Right renal cortex interstitium (tissue), 3 donors: ENCODE data around the gene PCDHGC3. TPM values are rescaled to one million over a fixed set of nuclear protein-coding genes. Genes with fewer than 3 reads are reported as not detected.
"Not testable (repeated sequence)": the region's sequence is repeated elsewhere in the genome, so short reads cannot be mapped to it uniquely, and the experiment has no call there.

ENCODE experiments used
- DNase-seq, 3 donors: peaks; one replicate each; pipeline ENCODE4 v3.0.0-alpha.2; 2013; ENCODE audit warnings: low read depth in 3 of 3, low spot score in 2 of 3
- polyA plus RNA-seq, 3 donors: library from polyadenylated mRNA; unstranded; fragments of 120-200 nt; gene quantifications; one replicate each; pipeline ENCODE4 v1.2.1, GENCODE V29; 2013; ENCODE audit not compliant: insufficient read length in 3 of 3

PCDHGC3 gene
- polyA plus RNA-seq: 100 to 1,000 TPM; 103 to 113 (median 107) TPM

DNA sequence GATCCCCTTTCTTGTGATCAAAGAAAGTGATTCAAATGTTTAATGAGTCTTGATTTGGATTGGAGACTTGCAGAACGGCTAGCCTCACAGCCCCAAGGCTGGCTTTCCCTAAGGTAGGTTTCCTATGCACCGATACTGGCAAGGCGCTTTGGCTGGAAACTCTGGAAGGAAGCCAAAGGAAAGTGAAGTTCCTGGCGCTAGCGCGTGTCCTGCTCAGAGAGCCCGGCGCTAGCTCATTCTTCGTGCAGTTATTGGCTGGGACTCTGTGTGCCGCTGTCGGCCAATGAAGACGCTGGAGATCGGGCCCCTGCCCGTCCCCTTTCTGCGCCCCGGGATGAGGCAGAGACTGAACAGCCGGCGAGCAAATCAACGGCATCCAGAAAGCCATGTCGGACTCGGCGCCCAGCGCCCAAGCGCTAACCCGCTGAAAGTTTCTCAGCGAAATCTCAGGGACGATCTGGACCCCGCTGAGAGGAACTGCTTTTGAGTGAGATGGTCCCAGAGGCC lies at the start of gene PCDHGC3:
Gene PCDHGC3, plus strand, starts transcription at position 342 of the 507 bp plus-strand sequence. Its CDS starts 151 bp downstream, at position 493.
- DNase-seq: peak; percentile 84 to 91 (median 84)

GRCh38 chr5:141427783-141428426 lies 47.9 kb upstream of the PCDHGC3 start:
- no peak for DNase-seq

DNA sequence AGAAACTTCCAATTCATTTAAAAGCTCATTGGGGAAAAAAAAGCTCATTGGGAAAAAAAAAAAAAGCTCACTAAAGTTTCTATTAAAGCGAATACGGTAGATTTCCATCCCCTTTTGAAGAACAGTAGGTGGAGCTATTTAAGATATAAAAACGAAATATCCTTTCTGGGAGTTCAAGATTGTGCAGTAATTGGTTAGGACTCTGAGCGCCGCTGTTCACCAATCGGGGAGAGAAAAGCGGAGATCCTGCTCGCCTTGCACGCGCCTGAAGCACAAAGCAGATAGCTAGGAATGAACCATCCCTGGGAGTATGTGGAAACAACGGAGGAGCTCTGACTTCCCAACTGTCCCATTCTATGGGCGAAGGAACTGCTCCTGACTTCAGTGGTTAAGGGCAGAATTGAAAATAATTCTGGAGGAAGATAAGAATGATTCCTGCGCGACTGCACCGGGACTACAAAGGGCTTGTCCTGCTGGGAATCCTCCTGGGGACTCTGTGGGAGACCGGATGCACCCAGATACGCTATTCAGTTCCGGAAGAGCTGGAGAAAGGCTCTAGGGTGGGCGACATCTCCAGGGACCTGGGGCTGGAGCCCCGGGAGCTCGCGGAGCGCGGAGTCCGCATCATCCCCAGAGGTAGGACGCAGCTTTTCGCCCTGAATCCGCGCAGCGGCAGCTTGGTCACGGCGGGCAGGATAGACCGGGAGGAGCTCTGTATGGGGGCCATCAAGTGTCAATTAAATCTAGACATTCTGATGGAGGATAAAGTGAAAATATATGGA lies 45.2 kb upstream of the PCDHGC3 start, which contains the start of gene PCDHGA12:
Gene PCDHGA12, plus strand, starts transcription at position 176 of the 782 bp plus-strand sequence. Its CDS starts 253 bp downstream, at position 429.
- no peak for DNase-seq

DNA sequence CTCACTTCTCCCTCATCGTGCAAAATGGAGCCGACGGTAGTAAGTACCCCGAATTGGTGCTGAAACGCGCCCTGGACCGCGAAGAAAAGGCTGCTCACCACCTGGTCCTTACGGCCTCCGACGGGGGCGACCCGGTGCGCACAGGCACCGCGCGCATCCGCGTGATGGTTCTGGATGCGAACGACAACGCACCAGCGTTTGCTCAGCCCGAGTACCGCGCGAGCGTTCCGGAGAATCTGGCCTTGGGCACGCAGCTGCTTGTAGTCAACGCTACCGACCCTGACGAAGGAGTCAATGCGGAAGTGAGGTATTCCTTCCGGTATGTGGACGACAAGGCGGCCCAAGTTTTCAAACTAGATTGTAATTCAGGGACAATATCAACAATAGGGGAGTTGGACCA lies 44.5 kb upstream of the PCDHGC3 start:
- DNase-seq: no peak

DNA sequence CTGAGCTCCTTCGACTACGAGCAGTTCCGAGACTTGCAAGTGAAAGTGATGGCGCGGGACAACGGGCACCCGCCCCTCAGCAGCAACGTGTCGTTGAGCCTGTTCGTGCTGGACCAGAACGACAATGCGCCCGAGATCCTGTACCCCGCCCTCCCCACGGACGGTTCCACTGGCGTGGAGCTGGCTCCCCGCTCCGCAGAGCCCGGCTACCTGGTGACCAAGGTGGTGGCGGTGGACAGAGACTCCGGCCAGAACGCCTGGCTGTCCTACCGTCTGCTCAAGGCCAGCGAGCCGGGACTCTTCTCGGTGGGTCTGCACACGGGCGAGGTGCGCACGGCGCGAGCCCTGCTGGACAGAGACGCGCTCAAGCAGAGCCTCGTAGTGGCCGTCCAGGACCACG lies 43.5 kb upstream of the PCDHGC3 start:
- not testable (repeated sequence) for DNase-seq

DNA sequence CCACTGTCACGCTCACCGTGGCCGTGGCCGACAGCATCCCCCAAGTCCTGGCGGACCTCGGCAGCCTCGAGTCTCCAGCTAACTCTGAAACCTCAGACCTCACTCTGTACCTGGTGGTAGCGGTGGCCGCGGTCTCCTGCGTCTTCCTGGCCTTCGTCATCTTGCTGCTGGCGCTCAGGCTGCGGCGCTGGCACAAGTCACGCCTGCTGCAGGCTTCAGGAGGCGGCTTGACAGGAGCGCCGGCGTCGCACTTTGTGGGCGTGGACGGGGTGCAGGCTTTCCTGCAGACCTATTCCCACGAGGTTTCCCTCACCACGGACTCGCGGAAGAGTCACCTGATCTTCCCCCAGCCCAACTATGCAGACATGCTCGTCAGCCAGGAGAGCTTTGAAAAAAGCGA lies 43.0 kb upstream of the PCDHGC3 start:
- not testable (repeated sequence) for DNase-seq

DNA sequence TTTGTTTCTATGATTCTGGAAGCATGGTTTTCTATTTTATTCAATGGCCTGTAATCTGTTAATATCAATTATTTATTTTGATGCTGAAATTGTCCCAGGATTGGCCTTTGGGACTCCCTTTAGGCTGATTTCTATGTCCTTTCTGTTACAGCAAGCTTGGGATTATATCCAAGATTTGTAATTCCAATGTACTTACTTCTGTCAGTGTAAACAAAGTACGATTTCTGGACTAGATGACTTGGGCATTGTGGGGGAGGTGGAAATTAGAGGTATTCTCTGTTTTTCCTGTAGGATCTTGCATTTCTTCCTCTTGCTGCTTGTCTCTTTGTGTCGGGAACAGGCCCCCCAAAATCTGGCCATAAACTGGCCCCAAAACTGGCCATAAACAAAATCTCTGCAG lies 41.8 kb upstream of the PCDHGC3 start:
- DNase-seq: no peak

GRCh38 chr5:141437221-141437620 lies 38.5 kb upstream of the PCDHGC3 start:
- no peak for DNase-seq

GRCh38 chr5:141439411-141440141 lies 36.2 kb upstream of the PCDHGC3 start:
- no peak for DNase-seq

GRCh38 chr5:141440341-141440740 lies 35.4 kb upstream of the PCDHGC3 start:
- DNase-seq: no peak

- DNase-seq: no peak
Measured at GRCh38 chr5:141441571-141442170, 34.1 kb upstream of the PCDHGC3 start.

DNA sequence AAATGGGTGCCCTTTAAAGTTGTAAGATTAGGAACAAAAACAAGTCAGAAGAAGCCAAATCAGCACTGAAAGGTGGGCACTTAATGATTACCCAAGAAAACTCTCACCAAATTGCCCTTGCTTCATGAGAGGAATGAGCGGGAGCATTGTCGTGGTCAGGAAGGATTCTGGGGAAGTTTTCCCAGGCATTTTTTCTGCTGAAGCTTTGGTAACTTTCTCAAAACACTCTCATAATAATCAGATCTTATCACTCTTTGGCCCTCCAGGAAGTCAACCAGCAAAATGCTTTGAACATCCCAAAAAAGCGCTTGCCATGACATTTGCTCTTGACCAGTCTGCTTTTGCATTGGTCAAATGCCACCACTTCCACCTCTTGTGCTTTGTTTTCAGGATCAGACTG lies 10.4 kb upstream of the PCDHGC3 start:
- no peak for DNase-seq

GRCh38 chr5:141476132-141476911 lies 556 bp downstream of the PCDHGC3 start:
- DNase-seq: no peak

- DNase-seq: no peak
Measured at GRCh38 chr5:141477044-141477575, 1.3 kb downstream of the PCDHGC3 start.

DNA sequence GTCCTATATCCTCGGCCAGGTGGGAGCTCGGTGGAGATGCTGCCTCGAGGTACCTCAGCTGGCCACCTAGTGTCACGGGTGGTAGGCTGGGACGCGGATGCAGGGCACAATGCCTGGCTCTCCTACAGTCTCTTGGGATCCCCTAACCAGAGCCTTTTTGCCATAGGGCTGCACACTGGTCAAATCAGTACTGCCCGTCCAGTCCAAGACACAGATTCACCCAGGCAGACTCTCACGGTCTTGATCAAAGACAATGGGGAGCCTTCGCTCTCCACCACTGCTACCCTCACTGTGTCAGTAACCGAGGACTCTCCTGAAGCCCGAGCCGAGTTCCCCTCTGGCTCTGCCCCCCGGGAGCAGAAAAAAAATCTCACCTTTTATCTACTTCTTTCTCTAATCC lies 2.0 kb downstream of the PCDHGC3 start:
- DNase-seq: no peak

DNA sequence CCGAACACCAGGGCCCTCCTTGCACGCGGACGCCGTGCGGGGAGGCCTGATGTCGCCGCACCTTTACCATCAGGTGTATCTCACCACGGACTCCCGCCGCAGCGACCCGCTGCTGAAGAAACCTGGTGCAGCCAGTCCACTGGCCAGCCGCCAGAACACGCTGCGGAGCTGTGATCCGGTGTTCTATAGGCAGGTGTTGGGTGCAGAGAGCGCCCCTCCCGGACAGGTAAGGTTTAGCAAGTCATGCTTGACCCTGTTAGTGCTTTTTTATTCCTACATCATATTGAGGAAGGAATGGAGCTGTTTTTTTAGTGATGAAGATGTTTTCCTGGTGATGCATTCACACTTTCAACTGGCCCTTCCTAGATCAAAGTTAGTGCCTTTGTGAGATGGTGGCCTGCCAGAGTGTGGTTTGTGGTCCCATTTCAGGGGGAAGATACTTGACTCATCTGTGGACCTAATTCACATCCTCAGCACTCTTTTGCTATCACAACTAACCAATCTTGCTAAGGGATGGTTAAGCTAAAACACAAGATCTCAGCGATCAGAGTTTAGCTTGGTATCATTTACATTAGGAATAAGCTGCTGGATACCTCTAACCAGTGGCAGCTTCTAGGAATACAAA lies 2.7 kb downstream of the PCDHGC3 start:
- DNase-seq: no peak

DNA sequence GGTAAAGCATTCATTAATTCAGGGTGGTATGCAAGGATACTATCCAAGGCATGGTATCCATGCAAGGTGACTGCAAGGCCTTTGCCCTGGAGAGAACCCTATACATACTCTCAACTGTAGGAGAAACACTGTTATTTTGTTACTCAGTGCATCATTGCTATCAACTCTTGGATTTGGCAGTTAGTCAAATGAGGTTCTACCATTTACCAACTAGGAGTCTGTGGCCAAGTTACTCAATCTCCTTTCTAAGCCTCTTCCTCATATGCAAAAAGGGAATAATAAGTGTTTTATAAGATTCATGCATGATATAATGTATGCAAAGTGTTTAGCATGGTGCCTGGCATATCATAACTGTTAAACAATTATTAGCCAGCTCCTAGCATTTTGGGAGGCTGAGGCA lies 4.0 kb downstream of the PCDHGC3 start:
- DNase-seq: no peak

DNA sequence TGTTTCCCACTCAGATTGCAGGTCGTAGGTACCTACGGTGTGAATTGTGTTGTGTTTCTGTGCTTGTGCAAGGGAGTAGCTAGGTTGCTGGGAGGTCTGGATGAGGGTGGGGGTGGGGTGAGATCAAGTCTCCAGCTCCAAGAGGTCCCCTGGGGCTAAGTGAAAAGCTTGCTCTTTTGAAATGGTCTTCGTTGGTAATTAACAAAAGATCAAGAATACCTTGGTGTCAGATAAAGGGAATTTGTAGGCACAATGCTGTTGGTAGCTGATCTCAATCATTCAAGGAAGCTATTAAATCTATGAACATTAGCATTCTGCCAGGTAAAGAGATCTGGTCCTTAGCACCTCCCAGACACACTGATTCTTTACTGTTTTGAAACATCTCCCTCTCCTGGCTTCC lies 8.1 kb downstream of the PCDHGC3 start:
- DNase-seq: no peak

DNA sequence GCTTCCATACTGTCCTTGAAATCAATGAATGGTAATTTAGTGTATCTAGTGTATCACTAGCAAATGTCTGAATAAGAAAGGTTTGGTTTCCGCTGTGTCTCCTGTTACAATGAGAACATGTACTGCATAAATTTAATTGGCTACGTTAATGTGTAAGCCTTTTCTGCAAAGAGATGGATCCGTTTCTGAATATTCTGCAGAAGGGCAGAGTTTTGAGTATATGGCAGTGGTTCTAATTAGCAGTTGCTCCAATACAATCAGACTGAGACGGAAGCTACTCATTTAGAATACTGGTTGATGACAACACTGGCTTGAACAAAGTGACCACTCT lies 8.5 kb downstream of the PCDHGC3 start:
- no peak for DNase-seq
